ENCODE data around the gene ZNF117.

- TF ChIP-seq POLR2A (IDR thresholded peaks at IDR 0.05), result no peak
- TF ChIP-seq CTCF (IDR thresholded peaks at IDR 0.05), result no peak
- TF ChIP-seq EP300 (IDR thresholded peaks at IDR 0.05; ENCODE audit: low read depth), result no peak
Observed at GRCh38 chr7:64999165-65000004, 8.5 kb upstream of the ZNF117 start.
